ENCODE measurements around the gene COL5A2.

Gene COL5A2

GRCh38 chr2:189151906-189152305 lies 27.7 kb downstream of the COL5A2 start:
- no peaks in the 10 kb centered on the region for H3K4me1 ChIP-seq
- no peak for DNase-seq
- H3K27me3 ChIP-seq = no peaks in the 10 kb centered on the region
- H3K9me3 ChIP-seq = no peaks in the 10 kb centered on the region
- TF ChIP-seq, protein P1, sequence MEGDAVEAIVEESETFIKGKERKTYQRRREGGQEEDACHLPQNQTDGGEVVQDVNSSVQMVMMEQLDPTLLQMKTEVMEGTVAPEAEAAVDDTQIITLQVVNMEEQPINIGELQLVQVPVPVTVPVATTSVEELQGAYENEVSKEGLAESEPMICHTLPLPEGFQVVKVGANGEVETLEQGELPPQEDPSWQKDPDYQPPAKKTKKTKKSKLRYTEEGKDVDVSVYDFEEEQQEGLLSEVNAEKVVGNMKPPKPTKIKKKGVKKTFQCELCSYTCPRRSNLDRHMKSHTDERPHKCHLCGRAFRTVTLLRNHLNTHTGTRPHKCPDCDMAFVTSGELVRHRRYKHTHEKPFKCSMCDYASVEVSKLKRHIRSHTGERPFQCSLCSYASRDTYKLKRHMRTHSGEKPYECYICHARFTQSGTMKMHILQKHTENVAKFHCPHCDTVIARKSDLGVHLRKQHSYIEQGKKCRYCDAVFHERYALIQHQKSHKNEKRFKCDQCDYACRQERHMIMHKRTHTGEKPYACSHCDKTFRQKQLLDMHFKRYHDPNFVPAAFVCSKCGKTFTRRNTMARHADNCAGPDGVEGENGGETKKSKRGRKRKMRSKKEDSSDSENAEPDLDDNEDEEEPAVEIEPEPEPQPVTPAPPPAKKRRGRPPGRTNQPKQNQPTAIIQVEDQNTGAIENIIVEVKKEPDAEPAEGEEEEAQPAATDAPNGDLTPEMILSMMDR (IDR thresholded peaks at IDR 0.05; ENCODE audit: low read depth, low read length) = no peak
- no peak overlapping the region for H3K4me3 ChIP-seq (ENCODE audit: low read depth, low read length)
- no peaks in the 10 kb centered on the region for H3K36me3 ChIP-seq

GRCh38 chr2:189150033-189150432 lies 29.5 kb downstream of the COL5A2 start:
- TF ChIP-seq, protein P1 (IDR thresholded peaks at IDR 0.05; ENCODE audit: low read depth, low read length) = no peak
- no peak overlapping the region for H3K4me3 ChIP-seq (ENCODE audit: low read depth, low read length)
- H3K36me3 ChIP-seq = no peaks in the 10 kb centered on the region
- no peaks in the 10 kb centered on the region for H3K9me3 ChIP-seq
- H3K27me3 ChIP-seq = no peaks in the 10 kb centered on the region
- no peaks in the 10 kb centered on the region for H3K4me1 ChIP-seq
- no peak for DNase-seq

- TF ChIP-seq, protein P1 (IDR thresholded peaks at IDR 0.05; ENCODE audit: low read depth, low read length) = no peak
- no peaks in the 10 kb centered on the region for H3K9me3 ChIP-seq
- no peaks in the 10 kb centered on the region for H3K36me3 ChIP-seq
- H3K4me3 ChIP-seq (ENCODE audit: low read depth, low read length) = no peak overlapping the region
- H3K4me1 ChIP-seq = no peaks in the 10 kb centered on the region
- no peaks in the 10 kb centered on the region for H3K27me3 ChIP-seq
- no peak for DNase-seq
Observed at GRCh38 chr2:189147989-189148388, 31.6 kb downstream of the COL5A2 start.

DNA sequence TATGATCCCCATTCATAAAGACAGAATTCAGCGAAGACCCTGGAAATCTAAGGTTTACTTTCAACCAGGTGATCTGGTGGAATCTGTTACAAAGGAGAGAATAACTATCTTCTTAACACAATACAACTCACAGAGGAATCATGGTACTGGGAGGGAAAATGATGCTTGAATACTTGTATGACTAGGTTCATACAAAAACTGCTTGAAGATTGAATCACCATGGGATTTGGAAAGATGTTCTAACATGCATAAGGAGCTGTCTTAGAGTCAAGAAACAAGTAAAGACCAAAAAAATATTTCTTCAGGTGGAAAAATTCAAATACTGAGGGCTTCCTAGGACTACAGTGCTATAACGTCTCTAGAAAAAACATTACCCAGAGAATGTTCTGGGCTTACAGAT lies 32.2 kb downstream of the COL5A2 start:
- Histone ChIP-seq H3K4me3 (ENCODE audit: low read depth, low read length) (no peak overlapping the region), H3K9me3 (no peaks in the 10 kb centered on the region), H3K4me1 (no peaks in the 10 kb centered on the region), H3K27me3 (no peaks in the 10 kb centered on the region), H3K36me3 (no peaks in the 10 kb centered on the region)
- TF ChIP-seq, protein P1 (IDR thresholded peaks at IDR 0.05; ENCODE audit: low read depth, low read length) = no peak
- no peak for DNase-seq

DNA sequence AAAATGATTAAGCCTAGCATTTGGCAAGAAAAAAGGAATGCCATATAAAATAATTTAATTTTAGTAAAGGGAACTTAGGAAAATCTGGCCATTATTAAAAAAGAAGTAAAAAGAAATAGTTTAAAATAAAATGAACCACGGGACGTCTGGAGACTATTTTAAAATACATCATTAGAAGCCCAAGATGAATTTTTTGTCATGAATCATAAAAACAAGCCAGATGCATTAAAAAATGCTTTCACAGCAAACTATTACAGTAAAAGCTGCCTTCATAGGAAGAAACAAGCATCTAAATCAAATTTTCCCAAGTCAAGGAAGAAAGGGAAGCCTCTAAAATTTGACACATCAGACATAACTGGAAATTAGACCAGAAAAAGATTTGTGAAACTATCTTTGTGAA lies 33.0 kb downstream of the COL5A2 start:
- H3K4me1 ChIP-seq = no peaks in the 10 kb centered on the region
- no peaks in the 10 kb centered on the region for H3K27me3 ChIP-seq
- TF ChIP-seq, protein P1 (IDR thresholded peaks at IDR 0.05; ENCODE audit: low read depth, low read length) = no peak
- no peak for DNase-seq
- no peaks in the 10 kb centered on the region for H3K36me3 ChIP-seq
- no peaks in the 10 kb centered on the region for H3K9me3 ChIP-seq
- H3K4me3 ChIP-seq (ENCODE audit: low read depth, low read length) = no peak overlapping the region

GRCh38 chr2:189144700-189145211 lies 34.8 kb downstream of the COL5A2 start:
- Histone ChIP-seq H3K4me1 (no peaks in the 10 kb centered on the region), H3K9me3 (no peaks in the 10 kb centered on the region), H3K27me3 (no peaks in the 10 kb centered on the region), H3K36me3 (no peaks in the 10 kb centered on the region), H3K4me3 (ENCODE audit: low read depth, low read length) (no peak overlapping the region)
- TF ChIP-seq, protein P1 (IDR thresholded peaks at IDR 0.05; ENCODE audit: low read depth, low read length) = no peak
- no peak for DNase-seq

All from BE2C (cell line).